HepG2 (cell line): ENCODE results near the gene ADIPOR2. TPM values are rescaled to one million over a fixed set of nuclear protein-coding genes. Genes with fewer than 3 reads are reported as not detected.

Experiments used
- ARNTL ChIP-seq: sonication (generic); formaldehyde crosslinking; IDR thresholded peaks from 2 replicates; pipeline ENCODE4 v1.4.0; 2020; ENCODE audit warnings: mild to moderate bottlenecking, missing genetic modification reagents
- FOXC1 ChIP-seq: sonication (generic); formaldehyde crosslinking; IDR thresholded peaks from 2 replicates; pipeline ENCODE4 v1.8.0; 2022; ENCODE audit warnings: mild to moderate bottlenecking, missing genetic modification reagents, borderline replicate concordance
- IKZF1 ChIP-seq: fragments of 450-650 bp; IDR thresholded peaks from 2 replicates; pipeline ENCODE4 v1.7.1; 2016
- LCORL ChIP-seq, 2 experiments: fragments of 450-650 bp in 1 of 2; sonication (generic) in 1 of 2; formaldehyde crosslinking in 1 of 2; IDR thresholded peaks; 2 replicates each; pipeline versions ENCODE4 v1.5.0 to v1.6.1; 2017 to 2020; ENCODE audit warnings: antibody characterized with exemption in 1 of 2, missing genetic modification reagents in 1 of 2
- PCBP1 ChIP-seq: fragments of 200-400 bp; formaldehyde crosslinking; IDR thresholded peaks from 2 replicates; pipeline ENCODE4 v1.6.1; 2017; ENCODE audit warnings: mild to moderate bottlenecking, low read depth, low read length, borderline replicate concordance
- PRPF4 ChIP-seq: fragments of 200-400 bp; formaldehyde crosslinking; IDR thresholded peaks from 2 replicates; pipeline ENCODE4 v1.6.1; 2016; ENCODE audit warnings: low read length, low read depth; ENCODE audit not compliant: poor library complexity, severe bottlenecking
- RFX1 ChIP-seq: fragments of 450-650 bp; IDR thresholded peaks from 2 replicates; pipeline ENCODE4 v1.6.1; 2017
- RFXANK ChIP-seq: IDR thresholded peaks from 2 replicates; pipeline ENCODE4 v1.6.1; 2016
- SAP130 ChIP-seq: IDR thresholded peaks from 2 replicates; pipeline ENCODE4 v1.6.1; 2016; ENCODE audit warnings: low read depth
- TBX3 ChIP-seq: fragments of 450-650 bp; IDR thresholded peaks from 2 replicates; pipeline ENCODE4 v1.6.1; 2017; ENCODE audit warnings: antibody characterized with exemption, mild to moderate bottlenecking, inconsistent platforms, borderline replicate concordance
- ZEB1 ChIP-seq: IDR thresholded peaks from 2 replicates; pipeline ENCODE4 v1.6.1; 2012; ENCODE audit warnings: mild to moderate bottlenecking, low read depth, inconsistent platforms; ENCODE audit not compliant: insufficient replicate concordance
- ZNF317 ChIP-seq: sonication (generic); formaldehyde crosslinking; IDR thresholded peaks from 2 replicates; pipeline ENCODE4 v1.5.0; 2020; ENCODE audit warnings: mild to moderate bottlenecking, missing genetic modification reagents
- polyA plus RNA-seq, 8 experiments: library from polyadenylated mRNA; depleted of rRNA in 3 of 8; stranded (reverse) in 7 of 8; unstranded in 1 of 8; fragments of >200 nt; fragmentation: Illumina TruSeq in 4 of 8; extraction: Trizol in 4 of 8; gene quantifications; 2 replicates each; pipeline versions ENCODE4 v1.2.1 to v1.2.3, GENCODE V29; 2011 to 2016; ENCODE audit warnings: low read depth in 4 of 8, missing spikeins in 1 of 8, mixed read lengths in 1 of 8; ENCODE audit not compliant: insufficient read depth in 1 of 8
- total RNA-seq, 5 experiments: library from RNA; depleted of rRNA; stranded (reverse); fragments of >200 nt; fragmentation: Illumina TruSeq; extraction: Trizol; gene quantifications; 2 replicates each; pipeline ENCODE4 v1.2.3, GENCODE V29; 2016; ENCODE audit warnings: low read depth in 1 of 5
- TF ChIP-seq, protein P1 (sequence below): IDR thresholded peaks from 2 replicates; pipeline ENCODE4 v1.6.1; 2016; ENCODE audit warnings: missing genetic modification reagents, missing compliant biosample characterization
- TF ChIP-seq, protein P2 (sequence below): sonication (generic); formaldehyde crosslinking; IDR thresholded peaks from 2 replicates; pipeline ENCODE4 v1.4.0; 2020; ENCODE audit warnings: missing genetic modification reagents, low read depth, mild to moderate bottlenecking, borderline replicate concordance
- TF ChIP-seq, protein P3 (sequence below): sonication (generic); formaldehyde crosslinking; IDR thresholded peaks from 2 replicates; pipeline ENCODE4 v1.4.0; 2020; ENCODE audit warnings: missing genetic modification reagents
- TF ChIP-seq, protein P4 (sequence below): sonication (generic); formaldehyde crosslinking; IDR thresholded peaks from 2 replicates; pipeline ENCODE4 v1.5.1; 2020; ENCODE audit warnings: missing genetic modification reagents, mild to moderate bottlenecking, borderline replicate concordance
- TF ChIP-seq, protein P5 (sequence below): sonication (generic); formaldehyde crosslinking; IDR thresholded peaks from 2 replicates; pipeline ENCODE4 v1.5.1; 2020; ENCODE audit warnings: missing genetic modification reagents, mild to moderate bottlenecking, borderline replicate concordance
- TF ChIP-seq, protein P6 (sequence below): sonication (generic); formaldehyde crosslinking; IDR thresholded peaks from 2 replicates; pipeline ENCODE4 v1.4.0; 2020; ENCODE audit warnings: missing genetic modification reagents, borderline replicate concordance

The ADIPOR2 gene
- total and polyA plus RNA-seq, 2 of the 13 experiments (the other 11 are each of a cell fraction or from before 2014, with no cell fraction given), result 35.2 to 52.2 TPM

DNA sequence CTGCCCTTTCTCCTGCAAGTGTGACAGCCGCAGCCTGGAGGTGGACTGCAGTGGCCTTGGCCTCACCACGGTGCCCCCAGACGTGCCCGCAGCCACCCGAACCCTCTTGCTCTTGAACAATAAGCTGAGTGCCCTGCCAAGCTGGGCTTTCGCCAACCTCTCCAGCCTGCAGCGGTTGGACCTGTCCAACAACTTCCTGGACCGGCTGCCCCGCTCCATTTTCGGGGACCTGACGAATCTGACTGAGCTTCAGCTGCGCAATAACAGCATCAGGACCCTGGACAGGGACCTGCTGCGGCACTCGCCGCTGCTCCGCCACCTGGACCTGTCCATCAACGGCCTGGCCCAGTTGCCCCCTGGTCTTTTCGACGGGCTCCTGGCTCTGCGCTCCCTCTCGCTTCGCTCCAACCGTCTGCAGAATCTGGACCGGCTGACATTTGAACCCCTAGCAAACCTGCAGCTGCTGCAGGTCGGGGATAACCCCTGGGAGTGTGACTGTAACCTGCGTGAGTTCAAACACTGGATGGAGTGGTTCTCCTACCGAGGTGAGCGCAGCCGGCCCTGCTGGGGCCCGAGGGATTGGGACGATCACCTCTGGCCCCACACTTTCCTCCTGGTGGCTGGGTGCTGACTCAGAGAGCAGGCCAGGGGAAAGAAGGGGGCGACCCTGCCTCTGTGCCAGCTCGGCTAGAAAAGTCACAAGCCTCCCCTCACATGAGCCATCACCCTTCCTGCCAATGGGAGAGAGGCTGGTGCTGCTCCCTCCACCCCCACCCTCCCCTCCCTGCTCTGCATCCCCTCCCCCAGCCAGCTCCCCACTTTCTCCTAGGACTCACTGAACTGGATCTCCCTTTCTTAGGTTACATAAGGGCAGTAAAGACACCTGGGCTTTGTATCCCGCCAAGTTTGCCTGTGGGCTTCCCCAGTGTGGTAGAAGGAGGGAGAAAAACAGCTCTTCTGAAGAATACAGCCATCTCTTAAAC is 140.4 kb downstream of the ADIPOR2 start (continued):
- TF ChIP-seq, protein P1, sequence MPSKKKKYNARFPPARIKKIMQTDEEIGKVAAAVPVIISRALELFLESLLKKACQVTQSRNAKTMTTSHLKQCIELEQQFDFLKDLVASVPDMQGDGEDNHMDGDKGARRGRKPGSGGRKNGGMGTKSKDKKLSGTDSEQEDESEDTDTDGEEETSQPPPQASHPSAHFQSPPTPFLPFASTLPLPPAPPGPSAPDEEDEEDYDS (CRISPR knock-in tag), result no peak
- TF ChIP-seq RFXANK (CRISPR knock-in tag) (peak; percentile 70; the same call in 1 of the 2 replicates), PCBP1 (no peak), ZNF317 (peak; percentile 45; the same call in 1 of the 2 replicates), ARNTL (CRISPR knock-in tag) (peak; percentile 27; the same call in 1 of the 2 replicates), FOXC1 (CRISPR knock-in tag) (no peak), LCORL (IDR thresholded peaks at IDR 0.05) (no peak), LCORL (CRISPR knock-in tag; IDR thresholded peaks at IDR 0.05) (no peak), RFX1 (no peak), SAP130 (peak; percentile 83), IKZF1 (no peak), TBX3 (peak; percentile 38; the same call in 1 of the 2 replicates), PRPF4 (no peak), ZEB1 (no peak)
- TF ChIP-seq, protein P2, sequence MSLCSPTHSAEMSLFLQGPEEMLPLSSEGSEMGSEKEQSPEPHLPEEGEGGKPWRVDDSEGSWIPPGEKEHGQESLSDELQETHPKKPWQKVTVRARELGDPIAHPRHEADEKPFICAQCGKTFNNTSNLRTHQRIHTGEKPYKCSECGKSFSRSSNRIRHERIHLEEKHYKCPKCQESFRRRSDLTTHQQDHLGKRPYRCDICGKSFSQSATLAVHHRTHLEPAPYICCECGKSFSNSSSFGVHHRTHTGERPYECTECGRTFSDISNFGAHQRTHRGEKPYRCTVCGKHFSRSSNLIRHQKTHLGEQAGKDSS (CRISPR knock-in tag), result no peak
- TF ChIP-seq, protein P3, sequence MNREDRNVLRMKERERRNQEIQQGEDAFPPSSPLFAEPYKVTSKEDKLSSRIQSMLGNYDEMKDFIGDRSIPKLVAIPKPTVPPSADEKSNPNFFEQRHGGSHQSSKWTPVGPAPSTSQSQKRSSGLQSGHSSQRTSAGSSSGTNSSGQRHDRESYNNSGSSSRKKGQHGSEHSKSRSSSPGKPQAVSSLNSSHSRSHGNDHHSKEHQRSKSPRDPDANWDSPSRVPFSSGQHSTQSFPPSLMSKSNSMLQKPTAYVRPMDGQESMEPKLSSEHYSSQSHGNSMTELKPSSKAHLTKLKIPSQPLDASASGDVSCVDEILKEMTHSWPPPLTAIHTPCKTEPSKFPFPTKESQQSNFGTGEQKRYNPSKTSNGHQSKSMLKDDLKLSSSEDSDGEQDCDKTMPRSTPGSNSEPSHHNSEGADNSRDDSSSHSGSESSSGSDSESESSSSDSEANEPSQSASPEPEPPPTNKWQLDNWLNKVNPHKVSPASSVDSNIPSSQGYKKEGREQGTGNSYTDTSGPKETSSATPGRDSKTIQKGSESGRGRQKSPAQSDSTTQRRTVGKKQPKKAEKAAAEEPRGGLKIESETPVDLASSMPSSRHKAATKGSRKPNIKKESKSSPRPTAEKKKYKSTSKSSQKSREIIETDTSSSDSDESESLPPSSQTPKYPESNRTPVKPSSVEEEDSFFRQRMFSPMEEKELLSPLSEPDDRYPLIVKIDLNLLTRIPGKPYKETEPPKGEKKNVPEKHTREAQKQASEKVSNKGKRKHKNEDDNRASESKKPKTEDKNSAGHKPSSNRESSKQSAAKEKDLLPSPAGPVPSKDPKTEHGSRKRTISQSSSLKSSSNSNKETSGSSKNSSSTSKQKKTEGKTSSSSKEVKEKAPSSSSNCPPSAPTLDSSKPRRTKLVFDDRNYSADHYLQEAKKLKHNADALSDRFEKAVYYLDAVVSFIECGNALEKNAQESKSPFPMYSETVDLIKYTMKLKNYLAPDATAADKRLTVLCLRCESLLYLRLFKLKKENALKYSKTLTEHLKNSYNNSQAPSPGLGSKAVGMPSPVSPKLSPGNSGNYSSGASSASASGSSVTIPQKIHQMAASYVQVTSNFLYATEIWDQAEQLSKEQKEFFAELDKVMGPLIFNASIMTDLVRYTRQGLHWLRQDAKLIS (CRISPR knock-in tag), result no peak
- TF ChIP-seq, protein P4, sequence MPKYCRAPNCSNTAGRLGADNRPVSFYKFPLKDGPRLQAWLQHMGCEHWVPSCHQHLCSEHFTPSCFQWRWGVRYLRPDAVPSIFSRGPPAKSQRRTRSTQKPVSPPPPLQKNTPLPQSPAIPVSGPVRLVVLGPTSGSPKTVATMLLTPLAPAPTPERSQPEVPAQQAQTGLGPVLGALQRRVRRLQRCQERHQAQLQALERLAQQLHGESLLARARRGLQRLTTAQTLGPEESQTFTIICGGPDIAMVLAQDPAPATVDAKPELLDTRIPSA (CRISPR knock-in tag), result no peak
- TF ChIP-seq, protein P5, sequence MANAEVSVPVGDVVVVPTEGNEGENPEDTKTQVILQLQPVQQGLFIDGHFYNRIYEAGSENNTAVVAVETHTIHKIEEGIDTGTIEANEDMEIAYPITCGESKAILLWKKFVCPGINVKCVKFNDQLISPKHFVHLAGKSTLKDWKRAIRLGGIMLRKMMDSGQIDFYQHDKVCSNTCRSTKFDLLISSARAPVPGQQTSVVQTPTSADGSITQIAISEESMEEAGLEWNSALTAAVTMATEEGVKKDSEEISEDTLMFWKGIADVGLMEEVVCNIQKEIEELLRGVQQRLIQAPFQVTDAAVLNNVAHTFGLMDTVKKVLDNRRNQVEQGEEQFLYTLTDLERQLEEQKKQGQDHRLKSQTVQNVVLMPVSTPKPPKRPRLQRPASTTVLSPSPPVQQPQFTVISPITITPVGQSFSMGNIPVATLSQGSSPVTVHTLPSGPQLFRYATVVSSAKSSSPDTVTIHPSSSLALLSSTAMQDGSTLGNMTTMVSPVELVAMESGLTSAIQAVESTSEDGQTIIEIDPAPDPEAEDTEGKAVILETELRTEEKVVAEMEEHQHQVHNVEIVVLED (CRISPR knock-in tag), result no peak
- TF ChIP-seq, protein P6, sequence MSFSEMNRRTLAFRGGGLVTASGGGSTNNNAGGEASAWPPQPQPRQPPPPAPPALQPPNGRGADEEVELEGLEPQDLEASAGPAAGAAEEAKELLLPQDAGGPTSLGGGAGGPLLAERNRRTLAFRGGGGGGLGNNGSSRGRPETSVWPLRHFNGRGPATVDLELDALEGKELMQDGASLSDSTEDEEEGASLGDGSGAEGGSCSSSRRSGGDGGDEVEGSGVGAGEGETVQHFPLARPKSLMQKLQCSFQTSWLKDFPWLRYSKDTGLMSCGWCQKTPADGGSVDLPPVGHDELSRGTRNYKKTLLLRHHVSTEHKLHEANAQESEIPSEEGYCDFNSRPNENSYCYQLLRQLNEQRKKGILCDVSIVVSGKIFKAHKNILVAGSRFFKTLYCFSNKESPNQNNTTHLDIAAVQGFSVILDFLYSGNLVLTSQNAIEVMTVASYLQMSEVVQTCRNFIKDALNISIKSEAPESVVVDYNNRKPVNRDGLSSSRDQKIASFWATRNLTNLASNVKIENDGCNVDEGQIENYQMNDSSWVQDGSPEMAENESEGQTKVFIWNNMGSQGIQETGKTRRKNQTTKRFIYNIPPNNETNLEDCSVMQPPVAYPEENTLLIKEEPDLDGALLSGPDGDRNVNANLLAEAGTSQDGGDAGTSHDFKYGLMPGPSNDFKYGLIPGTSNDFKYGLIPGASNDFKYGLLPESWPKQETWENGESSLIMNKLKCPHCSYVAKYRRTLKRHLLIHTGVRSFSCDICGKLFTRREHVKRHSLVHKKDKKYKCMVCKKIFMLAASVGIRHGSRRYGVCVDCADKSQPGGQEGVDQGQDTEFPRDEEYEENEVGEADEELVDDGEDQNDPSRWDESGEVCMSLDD, result peak; percentile 66; the same call in 1 of the 2 replicates
